ENCODE results near the gene CYP3A7.
"Not testable (repeated sequence)": the region's sequence is repeated elsewhere in the genome, so short reads cannot be mapped to it uniquely, and the experiment has no call there.

CYP3A7 gene

DNA sequence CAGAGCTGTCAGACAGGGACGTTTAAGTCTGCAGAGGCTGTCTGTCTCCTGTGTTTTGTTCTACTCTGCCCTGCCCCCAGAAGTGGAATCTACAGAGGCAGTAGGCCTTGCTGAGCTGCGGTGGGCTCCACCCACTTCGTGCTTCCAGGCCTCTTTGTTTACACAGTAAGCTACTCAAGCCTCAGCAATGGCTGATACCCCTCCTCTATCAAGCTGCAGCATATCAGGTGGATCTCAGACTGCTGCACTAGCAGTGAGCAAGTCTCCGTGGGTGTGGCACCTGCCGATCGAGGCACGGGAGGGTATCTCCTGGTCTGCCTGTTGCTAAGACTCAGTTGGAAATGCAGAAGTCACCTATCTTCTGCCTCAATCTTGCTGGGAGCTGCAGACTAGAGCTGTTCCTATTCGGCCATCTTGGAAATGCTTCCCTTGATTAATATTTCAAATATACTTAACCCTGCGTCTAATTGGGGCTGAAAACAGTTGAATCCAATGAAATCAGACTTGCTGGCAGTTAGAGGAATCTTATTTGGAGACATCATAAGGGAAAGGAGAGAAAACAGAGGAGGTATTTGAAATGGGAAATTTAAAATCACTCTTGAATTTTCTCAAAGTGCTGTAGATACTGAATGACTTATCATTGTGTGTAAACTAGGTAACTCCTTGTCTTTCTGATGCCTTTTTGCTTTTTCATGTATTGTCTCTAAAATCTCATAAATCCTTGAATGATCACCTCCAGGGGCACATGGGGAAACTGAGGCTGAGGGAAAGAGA is 41.4 kb downstream of the CYP3A7 start:
- TF ChIP-seq, protein P1, sequence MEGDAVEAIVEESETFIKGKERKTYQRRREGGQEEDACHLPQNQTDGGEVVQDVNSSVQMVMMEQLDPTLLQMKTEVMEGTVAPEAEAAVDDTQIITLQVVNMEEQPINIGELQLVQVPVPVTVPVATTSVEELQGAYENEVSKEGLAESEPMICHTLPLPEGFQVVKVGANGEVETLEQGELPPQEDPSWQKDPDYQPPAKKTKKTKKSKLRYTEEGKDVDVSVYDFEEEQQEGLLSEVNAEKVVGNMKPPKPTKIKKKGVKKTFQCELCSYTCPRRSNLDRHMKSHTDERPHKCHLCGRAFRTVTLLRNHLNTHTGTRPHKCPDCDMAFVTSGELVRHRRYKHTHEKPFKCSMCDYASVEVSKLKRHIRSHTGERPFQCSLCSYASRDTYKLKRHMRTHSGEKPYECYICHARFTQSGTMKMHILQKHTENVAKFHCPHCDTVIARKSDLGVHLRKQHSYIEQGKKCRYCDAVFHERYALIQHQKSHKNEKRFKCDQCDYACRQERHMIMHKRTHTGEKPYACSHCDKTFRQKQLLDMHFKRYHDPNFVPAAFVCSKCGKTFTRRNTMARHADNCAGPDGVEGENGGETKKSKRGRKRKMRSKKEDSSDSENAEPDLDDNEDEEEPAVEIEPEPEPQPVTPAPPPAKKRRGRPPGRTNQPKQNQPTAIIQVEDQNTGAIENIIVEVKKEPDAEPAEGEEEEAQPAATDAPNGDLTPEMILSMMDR (IDR thresholded peaks at IDR 0.05; ENCODE audit: low read depth, low read length): no peak
- DNase-seq (ENCODE audit: extremely low read depth, low read depth): no peak

GRCh38 chr7:99693100-99693426 is 41.9 kb downstream of the CYP3A7 start:
- TF ChIP-seq, protein P1 (IDR thresholded peaks at IDR 0.05; ENCODE audit: low read depth, low read length): no peak
- no peak for DNase-seq (ENCODE audit: extremely low read depth, low read depth)

DNA sequence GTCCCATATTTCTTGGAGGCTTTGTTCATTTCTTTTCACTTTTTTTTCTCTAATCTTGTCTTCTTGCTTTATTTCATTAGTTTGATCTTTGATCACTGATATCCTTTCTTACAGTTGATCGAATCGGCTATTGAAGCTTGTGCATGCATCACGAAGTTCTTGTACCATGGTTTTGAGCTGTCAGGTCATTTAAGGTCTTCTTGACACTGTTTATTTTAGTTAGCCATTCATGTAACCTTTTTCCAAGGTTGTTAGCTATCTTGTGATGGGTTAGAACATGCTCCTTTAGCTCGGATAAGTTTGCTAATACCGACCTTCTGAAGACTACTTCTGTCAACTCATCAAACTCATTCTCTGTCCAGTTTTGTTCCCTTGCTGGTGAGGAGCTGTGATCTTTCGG is 42.4 kb downstream of the CYP3A7 start:
- DNase-seq (ENCODE audit: extremely low read depth, low read depth): not testable (repeated sequence)

DNA sequence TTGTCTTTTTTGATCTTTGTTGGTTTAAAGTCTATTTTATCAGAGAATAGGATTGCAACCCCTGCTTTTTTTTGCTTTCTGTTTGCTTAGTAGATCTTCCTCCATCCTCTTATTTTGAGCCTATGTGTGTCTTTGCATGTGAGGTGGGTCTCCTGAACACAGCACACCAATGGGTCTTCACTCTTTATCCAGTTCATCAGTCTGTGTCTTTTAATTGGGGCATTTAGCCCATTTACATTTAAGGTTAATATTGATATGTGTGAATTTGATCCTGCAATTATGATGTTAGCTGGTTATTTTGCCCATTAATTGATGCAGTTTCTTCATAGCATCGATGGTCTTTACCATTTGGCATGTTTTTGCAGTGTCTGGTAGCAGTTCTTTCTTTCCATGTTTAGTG is 43.3 kb downstream of the CYP3A7 start:
- not testable (repeated sequence) for DNase-seq (ENCODE audit: extremely low read depth, low read depth)

GRCh38 chr7:99690918-99691317 is 44.1 kb downstream of the CYP3A7 start:
- not testable (repeated sequence) for DNase-seq (ENCODE audit: extremely low read depth, low read depth)

GRCh38 chr7:99685871-99686608 is 49.0 kb downstream of the CYP3A7 start:
- DNase-seq (ENCODE audit: extremely low read depth, low read depth): not testable (repeated sequence)

- no peak for DNase-seq (ENCODE audit: extremely low read depth, low read depth)
These were observed 49.8 kb downstream of the CYP3A7 start for GRCh38 chr7:99685129-99685758.

DNA sequence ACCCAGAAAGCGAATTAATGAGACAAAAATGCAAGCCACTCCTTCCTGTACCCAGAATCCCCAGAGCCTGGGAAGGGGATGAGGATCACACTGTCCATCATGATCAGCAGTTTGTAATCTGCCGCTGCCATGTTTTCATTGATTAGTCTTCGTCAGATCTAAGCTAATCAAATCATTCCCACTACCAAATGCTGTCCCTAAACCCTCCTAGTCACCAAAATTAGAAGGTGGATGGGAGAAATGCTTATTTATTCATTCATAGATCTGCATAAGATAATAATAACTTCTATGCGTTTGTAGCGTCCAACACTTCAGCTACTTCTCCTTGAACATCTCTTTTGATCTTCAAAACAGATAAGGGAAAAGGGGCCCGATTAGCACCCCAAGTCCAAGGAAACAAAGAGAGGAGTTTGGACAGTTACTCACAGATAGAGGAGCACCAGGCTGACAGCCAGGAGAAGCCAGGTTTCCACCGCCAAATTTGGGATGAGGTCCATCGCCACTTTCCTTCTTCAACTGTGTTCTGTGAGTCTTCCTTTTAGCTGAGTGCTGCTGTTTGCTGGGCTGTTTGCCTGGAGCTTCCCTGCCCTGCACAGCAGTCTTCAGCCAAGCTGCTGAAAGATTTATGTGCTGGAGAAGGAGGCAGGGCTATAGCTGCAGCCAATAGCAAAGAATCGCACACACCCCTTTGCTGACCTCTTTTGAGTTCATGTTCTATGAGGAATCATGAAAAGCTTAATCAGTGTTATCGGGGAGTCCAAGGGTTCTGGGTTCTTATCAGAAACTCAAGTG is 55.4 kb downstream of the CYP3A7 start, which contains the start of gene CYP3A5:
CYP3A5 (minus strand) TSS at position 597 of the 792 bp plus-strand sequence; CDS start at position 497, 100 bp downstream.
- no peak for DNase-seq (ENCODE audit: extremely low read depth, low read depth)
- TF ChIP-seq, protein P1 (IDR thresholded peaks at IDR 0.05; ENCODE audit: low read depth, low read length): no peak

More at GRCh38 chr7:99685129-99685758, 49.8 kb downstream of the CYP3A7 start:
- TF ChIP-seq, protein P1 (IDR thresholded peaks at IDR 0.05; ENCODE audit: low read depth, low read length): no peak

GRCh38 chr7:99679032-99679399 is 56.0 kb downstream of the CYP3A7 start:
- TF ChIP-seq, protein P1 (IDR thresholded peaks at IDR 0.05; ENCODE audit: low read depth, low read length): no peak
- no peak for DNase-seq (ENCODE audit: extremely low read depth, low read depth)

All from AG09319 (cell line).